RWPE2 (cell line): ENCODE data around the gene TMEM135.
"Not testable (repeated sequence)": the region's sequence is repeated elsewhere in the genome, so short reads cannot be mapped to it uniquely, and the experiment has no call there.

ENCODE experiments used
- ATAC-seq: fragments of 200-7000 bp; cut with Tn5 transposase; 3 replicates; pipeline ENCODE4 v1.9.1; 2021; ENCODE audit warnings: low read depth
- DNase-seq: peaks from one replicate; pipeline ENCODE4 v3.0.0-alpha.2; 2020; ENCODE audit warnings: low spot score
- H3K27ac ChIP-seq: fragments of 450-650 bp; 2 replicates; pipeline ENCODE4 v1.5.1; 2017; ENCODE audit warnings: mild to moderate bottlenecking; ENCODE audit not compliant: poor library complexity, severe bottlenecking
- H3K27me3 ChIP-seq: fragments of 250-450 bp; sonication (Bioruptor Pico); 2 replicates; pipeline ENCODE4 v1.5.1; 2021; ENCODE audit warnings: mild to moderate bottlenecking, moderate library complexity; ENCODE audit not compliant: insufficient read depth, poor library complexity, severe bottlenecking
- H3K36me3 ChIP-seq: fragments of 250-450 bp; sonication (Bioruptor Pico); 2 replicates; pipeline ENCODE4 v1.5.1; 2020; ENCODE audit warnings: low read depth, mild to moderate bottlenecking, moderate library complexity
- H3K4me1 ChIP-seq: fragments of 250-450 bp; sonication (Bioruptor Pico); 2 replicates; pipeline ENCODE4 v1.5.1; 2021; ENCODE audit warnings: mild to moderate bottlenecking, moderate library complexity; ENCODE audit not compliant: insufficient read depth, poor library complexity, severe bottlenecking
- H3K4me3 ChIP-seq: fragments of 250-450 bp; sonication (Bioruptor Pico); 2 replicates; pipeline ENCODE4 v1.5.1; 2021; ENCODE audit warnings: mild to moderate bottlenecking, moderate library complexity; ENCODE audit not compliant: severe bottlenecking
- H3K9me3 ChIP-seq: fragments of 250-450 bp; sonication (Bioruptor Pico); 2 replicates; pipeline ENCODE4 v1.5.1; 2021; ENCODE audit warnings: mild to moderate bottlenecking, moderate library complexity; ENCODE audit not compliant: severe bottlenecking
- CTCF ChIP-seq: fragments of 450-650 bp; IDR thresholded peaks from one replicate; pipeline ENCODE4 v1.5.1; 2017; ENCODE audit warnings: mild to moderate bottlenecking, moderate library complexity; ENCODE audit not compliant: poor library complexity, severe bottlenecking

The TMEM135 gene

GRCh38 chr11:86993031-86993430 lies 44.7 kb upstream of the TMEM135 start:
- H3K27me3 ChIP-seq: no peaks in the 10 kb centered on the region
- ATAC-seq (no peak), DNase-seq (no peak)
- no peaks in the 10 kb centered on the region for H3K9me3 ChIP-seq
- no peak for TF ChIP-seq CTCF
- peaks cover 12% of the 10 kb centered on the region for H3K4me1 ChIP-seq
- no peaks in the 10 kb centered on the region for H3K36me3 ChIP-seq
- H3K27ac ChIP-seq: no peak overlapping the region
- H3K4me3 ChIP-seq: no peak overlapping the region

GRCh38 chr11:86996953-86997570 lies 40.7 kb upstream of the TMEM135 start:
- no peak for TF ChIP-seq CTCF
- Histone ChIP-seq H3K9me3 (no peaks in the 10 kb centered on the region), H3K27ac (no peak overlapping the region), H3K4me3 (no peak overlapping the region), H3K4me1 (no peaks in the 10 kb centered on the region), H3K36me3 (no peaks in the 10 kb centered on the region), H3K27me3 (no peaks in the 10 kb centered on the region)
- DNase-seq (no peak), ATAC-seq (no peak)

GRCh38 chr11:86999388-86999787 lies 38.3 kb upstream of the TMEM135 start:
- no peak for TF ChIP-seq CTCF
- DNase-seq (no peak), ATAC-seq (no peak)
- Histone ChIP-seq H3K27me3 (no peaks in the 10 kb centered on the region), H3K9me3 (no peaks in the 10 kb centered on the region), H3K36me3 (no peaks in the 10 kb centered on the region), H3K27ac (no peak overlapping the region), H3K4me1 (no peaks in the 10 kb centered on the region), H3K4me3 (no peak overlapping the region)

- no peak for DNase-seq
- ATAC-seq: no peak
- TF ChIP-seq CTCF: no peak
- H3K27ac ChIP-seq: no peak overlapping the region
- H3K4me1 ChIP-seq: no peaks in the 10 kb centered on the region
- H3K27me3 ChIP-seq: no peaks in the 10 kb centered on the region
- no peak overlapping the region for H3K4me3 ChIP-seq
- no peaks in the 10 kb centered on the region for H3K9me3 ChIP-seq
- H3K36me3 ChIP-seq: no peaks in the 10 kb centered on the region
Observed at GRCh38 chr11:86999859-87000753, 37.6 kb upstream of the TMEM135 start.

GRCh38 chr11:87002918-87003317 lies 34.8 kb upstream of the TMEM135 start:
- DNase-seq (no peak), ATAC-seq (no peak)
- no peaks in the 10 kb centered on the region for H3K4me1 ChIP-seq
- TF ChIP-seq CTCF: no peak
- no peak overlapping the region for H3K27ac ChIP-seq
- H3K27me3 ChIP-seq: no peaks in the 10 kb centered on the region
- H3K9me3 ChIP-seq: no peaks in the 10 kb centered on the region
- no peaks in the 10 kb centered on the region for H3K36me3 ChIP-seq
- H3K4me3 ChIP-seq: no peak overlapping the region

GRCh38 chr11:87004281-87004680 lies 33.5 kb upstream of the TMEM135 start:
- H3K4me3 ChIP-seq, ATAC-seq, H3K9me3 ChIP-seq, H3K4me1 ChIP-seq, H3K27ac ChIP-seq, DNase-seq, H3K27me3 ChIP-seq, H3K36me3 ChIP-seq: not testable (repeated sequence)
